PFSK-1 (cell line): ENCODE measurements around the gene CRHR2. TPM values are rescaled to one million over a fixed set of nuclear protein-coding genes. Genes with fewer than 3 reads are reported as not detected.

ENCODE experiments used
- FOXP2 ChIP-seq: optimal IDR thresholded peaks from 2 replicates; pipeline ENCODE3; 2011; ENCODE audit warnings: borderline replicate concordance, control low read depth, inconsistent platforms; ENCODE audit not compliant: insufficient read depth; ENCODE audit errors: extremely low read length, extremely low read depth
- POLR2AphosphoS5 ChIP-seq: IDR thresholded peaks from 2 replicates; pipeline ENCODE4 v1.6.1; 2012; ENCODE audit warnings: low read depth, mild to moderate bottlenecking, control low read depth, low read length, moderate library complexity
- REST ChIP-seq, 2 experiments: IDR thresholded peaks; 2 replicates each; pipeline versions ENCODE4 v1.6.1 to v1.8.0; 2011 to 2012; ENCODE audit warnings: low read depth in 2 of 2, low read length in 2 of 2, control low read depth in 1 of 2, inconsistent platforms in 1 of 2, mild to moderate bottlenecking in 1 of 2, moderate library complexity in 1 of 2; ENCODE audit not compliant: insufficient read depth in 1 of 2
- SIN3A ChIP-seq: IDR thresholded peaks from 2 replicates; pipeline ENCODE4 v1.6.1; 2012; ENCODE audit warnings: mild to moderate bottlenecking, low read length, moderate library complexity, borderline replicate concordance; ENCODE audit not compliant: insufficient read depth
- TAF1 ChIP-seq: IDR thresholded peaks from 2 replicates; pipeline ENCODE4 v1.6.1; 2012; ENCODE audit warnings: low read length, control low read depth, borderline replicate concordance; ENCODE audit not compliant: insufficient read depth
- polyA plus RNA-seq: library from polyadenylated mRNA; unstranded; fragments of >200 nt; gene quantifications from one replicate; pipeline ENCODE4 v1.2.1, GENCODE V29; 2012; ENCODE audit warnings: low read depth, missing spikeins; ENCODE audit not compliant: insufficient read length

CRHR2 gene
- polyA plus RNA-seq = 0.54 TPM

DNA sequence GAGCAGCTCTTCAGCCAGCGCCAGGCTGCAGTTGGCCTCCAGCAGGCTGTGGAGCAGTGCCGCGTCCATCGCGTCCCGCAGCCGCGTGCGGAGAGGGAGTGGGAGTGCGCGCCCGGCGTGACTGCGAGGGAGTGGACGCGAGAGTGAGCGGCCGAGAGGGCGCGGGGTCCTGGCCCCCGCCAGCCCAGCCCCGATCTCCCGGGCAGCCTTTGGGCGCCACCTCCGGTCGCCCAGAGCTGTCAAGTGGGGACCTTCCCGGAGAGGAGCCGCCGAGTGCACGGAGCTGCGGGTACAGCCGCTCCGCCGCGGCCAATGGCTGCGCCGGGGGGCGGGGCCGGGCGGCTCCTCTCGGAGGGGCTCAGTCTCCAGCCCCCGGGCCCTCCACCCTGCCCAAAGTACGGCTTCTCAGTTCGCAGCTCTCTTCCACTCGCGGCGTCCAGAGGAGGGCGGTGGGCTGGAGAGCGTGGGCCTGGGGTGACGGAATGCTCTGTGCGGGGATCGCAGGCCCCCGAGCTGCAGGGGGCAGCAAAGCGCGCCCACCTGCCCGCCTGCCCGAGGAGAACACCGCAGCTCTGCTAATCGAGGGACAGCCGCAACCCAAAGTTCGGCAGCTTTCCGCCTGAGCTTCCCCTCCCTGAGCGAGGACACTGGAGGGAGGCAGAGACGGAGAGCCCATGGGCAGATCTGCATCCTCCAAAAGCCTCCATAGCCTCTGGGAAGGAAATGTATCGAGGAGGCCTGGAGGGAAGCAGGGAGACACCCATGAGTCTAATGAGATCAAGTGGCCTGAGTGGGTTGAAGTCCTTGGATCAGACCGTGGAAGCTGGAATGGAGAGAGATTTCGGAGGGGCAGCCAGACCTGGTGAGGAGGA lies at the start of gene CRHR2:
CRHR2 (minus strand) TSS at position 245 of the 872 bp plus-strand sequence; CDS start at position 69, 176 bp downstream.
- TF ChIP-seq REST (IDR thresholded peaks at IDR 0.05; ENCODE audit: insufficient read depth in 1 of 2, low read depth in 2 of 2, low read length in 2 of 2) (no peak), POLR2AphosphoS5 (no peak), TAF1 (no peak), SIN3A (no peak), FOXP2 (no peak)

DNA sequence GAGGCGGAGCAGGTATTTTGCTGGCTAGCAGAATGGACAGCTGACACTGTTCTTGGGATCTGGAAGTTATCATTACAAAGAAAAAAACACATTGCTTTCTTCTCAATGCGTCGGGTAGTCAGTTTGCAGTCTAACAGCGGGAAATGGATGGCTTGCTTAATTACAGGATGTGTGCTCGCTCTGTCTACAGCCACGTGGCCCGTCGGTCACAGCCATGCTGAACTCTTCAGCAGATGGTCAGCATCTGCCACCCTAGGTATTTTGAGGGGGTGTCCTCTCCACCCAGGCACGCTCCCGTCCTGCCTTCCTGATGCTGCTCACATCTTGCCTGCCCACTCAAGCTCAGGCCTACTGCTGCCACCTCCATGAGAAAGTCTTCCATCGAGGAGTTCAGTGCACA lies 49.3 kb upstream of the CRHR2 start:
- TF ChIP-seq REST (IDR thresholded peaks at IDR 0.05; ENCODE audit: insufficient read depth in 1 of 2, low read depth in 2 of 2, low read length in 2 of 2) (no peak), SIN3A (no peak), FOXP2 (no peak), POLR2AphosphoS5 (no peak), TAF1 (no peak)

- TF ChIP-seq REST (IDR thresholded peaks at IDR 0.05; ENCODE audit: insufficient read depth in 1 of 2, low read depth in 2 of 2, low read length in 2 of 2) = no peak
- TF ChIP-seq TAF1 = no peak
- no peak for TF ChIP-seq SIN3A
- TF ChIP-seq FOXP2 = no peak
- no peak for TF ChIP-seq POLR2AphosphoS5
These were observed 48.7 kb upstream of the CRHR2 start for GRCh38 chr7:30730996-30731395.

DNA sequence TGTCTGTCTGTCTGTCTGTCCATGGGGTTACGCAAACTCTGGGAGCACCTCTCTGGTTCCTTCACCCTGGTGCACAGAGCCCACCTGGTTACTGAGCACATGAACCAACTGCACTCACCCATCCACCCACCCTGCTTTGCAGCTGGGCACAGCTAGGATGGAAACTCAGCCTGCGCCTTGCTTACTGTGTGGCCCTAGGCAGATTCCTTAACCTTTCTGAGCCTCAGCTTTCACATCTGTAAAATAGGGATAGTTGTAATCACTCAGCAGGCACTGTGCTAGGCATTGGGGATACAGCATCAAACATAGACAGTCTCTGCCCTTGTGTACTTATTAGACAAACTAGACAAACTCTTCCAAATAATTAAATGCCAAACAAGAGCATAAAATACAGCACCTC lies 47.8 kb upstream of the CRHR2 start:
- no peak for TF ChIP-seq FOXP2
- no peak for TF ChIP-seq POLR2AphosphoS5
- TF ChIP-seq REST (IDR thresholded peaks at IDR 0.05; ENCODE audit: insufficient read depth in 1 of 2, low read depth in 2 of 2, low read length in 2 of 2) = no peak
- TF ChIP-seq TAF1 = no peak
- no peak for TF ChIP-seq SIN3A

DNA sequence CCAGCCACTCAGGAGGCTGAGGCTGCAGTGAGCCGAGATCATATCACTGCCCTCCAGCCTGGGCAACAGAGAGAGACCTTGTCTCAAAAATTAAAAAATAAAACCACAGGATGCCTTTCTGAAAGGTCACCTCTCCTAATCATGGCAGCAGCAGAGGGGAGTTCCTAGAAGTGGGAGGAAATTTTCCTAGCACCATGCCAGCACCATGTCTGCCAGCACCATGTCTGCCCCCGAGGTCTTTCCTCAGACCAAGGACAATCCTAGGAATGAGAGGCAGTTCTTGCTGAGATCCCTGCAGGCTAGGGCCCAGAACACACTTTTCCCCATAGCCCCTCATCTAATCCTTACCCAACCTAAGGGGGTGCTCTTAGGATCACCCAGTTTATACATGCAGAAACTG lies 47.4 kb upstream of the CRHR2 start:
- TF ChIP-seq REST (IDR thresholded peaks at IDR 0.05; ENCODE audit: insufficient read depth in 1 of 2, low read depth in 2 of 2, low read length in 2 of 2) (no peak), SIN3A (no peak), TAF1 (no peak), FOXP2 (no peak), POLR2AphosphoS5 (no peak)
